ENCODE results near the gene MBD3L4.
"Not testable (repeated sequence)": the region's sequence is repeated elsewhere in the genome, so short reads cannot be mapped to it uniquely, and the experiment has no call there.

MBD3L4 gene

DNA sequence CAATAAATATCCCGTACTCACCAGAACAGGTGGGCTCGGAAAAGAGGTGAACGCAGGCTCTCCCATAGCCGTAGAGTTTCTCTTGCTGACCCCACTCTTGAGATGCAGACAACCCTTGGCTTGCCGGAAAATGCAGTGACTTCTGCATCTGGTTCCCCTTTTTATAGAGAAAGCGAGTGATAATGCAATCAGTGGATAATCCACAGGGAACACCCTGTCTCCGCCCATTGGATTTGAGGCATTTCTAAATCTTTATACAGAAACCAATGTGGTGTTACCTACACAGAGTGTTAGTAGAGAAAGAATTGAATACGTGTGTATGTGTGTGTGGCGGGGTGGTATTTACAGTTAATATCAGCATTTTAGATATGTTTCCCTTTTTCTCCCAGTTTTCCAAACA, at the start of gene MBD3L4:
TSS of gene MBD3L4 (minus strand) at position 101 of the 400 bp plus-strand sequence. CDS start at position 66, 35 bp downstream.
- H3K4me3 ChIP-seq (replicated peaks; ENCODE audit: low read depth, low read length); DNase-seq (ENCODE audit: low read depth): not testable (repeated sequence)

DNA sequence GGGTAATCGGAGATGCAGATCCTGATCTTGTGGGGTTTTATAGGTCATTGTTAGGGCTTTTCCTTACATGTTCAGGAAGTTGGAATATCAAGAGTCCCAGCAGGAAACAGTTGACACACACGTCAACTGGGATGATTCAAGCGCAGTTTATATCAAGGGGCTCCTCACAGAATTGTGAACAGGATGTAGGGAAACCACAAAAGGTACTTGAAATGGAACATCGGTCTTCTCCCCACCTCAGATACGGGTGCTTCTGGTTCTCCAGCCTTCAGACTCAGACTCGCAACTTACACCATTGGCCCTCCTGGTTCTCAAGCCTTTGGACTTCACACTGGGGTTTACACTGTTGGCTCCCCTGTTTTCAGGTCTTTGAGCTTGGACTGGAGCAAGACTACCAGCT, 49.0 kb upstream of the MBD3L4 start:
- TF ChIP-seq, protein P1, sequence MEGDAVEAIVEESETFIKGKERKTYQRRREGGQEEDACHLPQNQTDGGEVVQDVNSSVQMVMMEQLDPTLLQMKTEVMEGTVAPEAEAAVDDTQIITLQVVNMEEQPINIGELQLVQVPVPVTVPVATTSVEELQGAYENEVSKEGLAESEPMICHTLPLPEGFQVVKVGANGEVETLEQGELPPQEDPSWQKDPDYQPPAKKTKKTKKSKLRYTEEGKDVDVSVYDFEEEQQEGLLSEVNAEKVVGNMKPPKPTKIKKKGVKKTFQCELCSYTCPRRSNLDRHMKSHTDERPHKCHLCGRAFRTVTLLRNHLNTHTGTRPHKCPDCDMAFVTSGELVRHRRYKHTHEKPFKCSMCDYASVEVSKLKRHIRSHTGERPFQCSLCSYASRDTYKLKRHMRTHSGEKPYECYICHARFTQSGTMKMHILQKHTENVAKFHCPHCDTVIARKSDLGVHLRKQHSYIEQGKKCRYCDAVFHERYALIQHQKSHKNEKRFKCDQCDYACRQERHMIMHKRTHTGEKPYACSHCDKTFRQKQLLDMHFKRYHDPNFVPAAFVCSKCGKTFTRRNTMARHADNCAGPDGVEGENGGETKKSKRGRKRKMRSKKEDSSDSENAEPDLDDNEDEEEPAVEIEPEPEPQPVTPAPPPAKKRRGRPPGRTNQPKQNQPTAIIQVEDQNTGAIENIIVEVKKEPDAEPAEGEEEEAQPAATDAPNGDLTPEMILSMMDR (IDR thresholded peaks at IDR 0.05; ENCODE audit: low read length, missing control alignments), result no peak

DNA sequence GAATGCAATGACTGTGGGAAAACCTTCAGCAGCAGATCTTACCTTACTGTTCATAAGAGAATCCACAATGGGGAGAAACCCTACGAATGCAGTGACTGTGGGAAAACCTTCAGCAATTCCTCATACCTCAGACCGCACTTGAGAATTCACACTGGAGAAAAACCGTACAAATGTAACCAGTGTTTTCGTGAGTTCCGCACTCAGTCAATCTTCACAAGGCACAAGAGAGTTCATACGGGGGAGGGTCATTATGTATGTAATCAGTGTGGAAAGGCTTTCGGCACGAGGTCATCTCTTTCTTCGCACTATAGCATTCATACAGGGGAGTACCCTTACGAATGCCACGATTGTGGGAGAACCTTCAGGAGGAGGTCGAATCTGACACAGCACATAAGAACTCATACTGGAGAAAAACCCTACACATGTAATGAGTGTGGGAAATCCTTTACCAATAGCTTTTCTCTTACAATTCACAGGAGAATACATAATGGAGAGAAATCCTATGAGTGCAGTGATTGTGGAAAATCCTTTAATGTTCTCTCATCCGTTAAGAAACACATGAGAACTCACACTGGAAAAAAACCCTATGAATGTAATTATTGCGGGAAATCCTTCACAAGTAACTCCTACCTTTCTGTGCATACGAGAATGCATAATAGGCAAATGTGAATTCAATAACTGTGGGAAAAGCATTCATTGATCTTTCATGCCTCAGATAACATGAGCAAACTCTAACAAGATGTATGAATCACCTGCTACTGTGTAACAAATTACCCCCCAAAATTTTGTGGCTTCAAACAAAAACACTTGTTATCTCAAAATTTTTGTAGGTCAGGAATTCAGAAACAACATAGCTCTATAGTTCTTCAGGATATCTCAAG, 43.3 kb upstream of the MBD3L4 start:
- no peak overlapping the region for H3K4me3 ChIP-seq (replicated peaks; ENCODE audit: low read depth, low read length)
- TF ChIP-seq, protein P1 (IDR thresholded peaks at IDR 0.05; ENCODE audit: low read length, missing control alignments), result no peak
- DNase-seq (ENCODE audit: low read depth), result peak; percentile 53

More for the DNA sequence above, 49.0 kb upstream of the MBD3L4 start:
- H3K4me3 ChIP-seq (replicated peaks; ENCODE audit: low read depth, low read length), result no peak overlapping the region
- DNase-seq (ENCODE audit: low read depth), result no peak

DNA sequence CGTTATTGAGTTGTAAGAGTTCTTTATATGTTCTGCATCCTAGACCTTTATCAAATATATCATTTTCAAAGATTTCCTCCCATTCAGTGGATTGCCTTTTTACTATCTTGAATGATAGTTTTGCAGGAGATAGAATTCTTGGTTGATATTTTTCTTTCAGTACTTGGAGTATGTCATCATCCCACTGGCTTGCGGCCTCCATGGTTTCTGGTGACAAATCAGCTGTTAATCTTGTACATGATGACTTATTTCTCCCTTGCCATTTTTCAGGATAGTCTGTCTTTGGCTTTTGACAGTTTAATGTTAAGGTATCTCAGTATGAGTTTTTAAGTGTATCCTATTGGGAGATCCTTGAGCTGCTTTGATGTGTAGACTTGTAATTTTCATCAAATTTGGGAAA, 38.0 kb upstream of the MBD3L4 start:
- no peak for DNase-seq (ENCODE audit: low read depth)
- TF ChIP-seq, protein P1 (IDR thresholded peaks at IDR 0.05; ENCODE audit: low read length, missing control alignments), result no peak
- no peak overlapping the region for H3K4me3 ChIP-seq (replicated peaks; ENCODE audit: low read depth, low read length)

DNA sequence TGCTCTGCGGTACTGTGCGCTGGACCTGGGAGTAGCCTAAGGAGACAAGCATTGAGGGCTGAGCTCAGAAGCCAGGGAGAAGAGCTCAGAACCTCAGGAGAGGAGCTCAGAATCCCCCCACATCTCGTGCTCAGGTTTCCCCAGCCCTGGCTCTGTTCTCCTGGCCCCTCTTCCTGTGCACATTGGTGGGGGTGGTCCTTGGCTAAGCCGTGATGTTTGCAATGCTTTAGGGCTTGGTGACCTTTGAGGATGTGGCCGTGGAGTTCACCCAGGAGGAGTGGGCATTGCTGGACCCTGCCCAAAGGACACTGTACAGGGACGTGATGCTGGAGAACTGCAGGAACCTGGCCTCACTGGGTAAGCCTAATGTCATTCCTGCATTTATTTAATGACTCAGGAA, 36.2 kb upstream of the MBD3L4 start:
- DNase-seq (ENCODE audit: low read depth), result no peak
- H3K4me3 ChIP-seq (replicated peaks; ENCODE audit: low read depth, low read length), result no peak overlapping the region
- TF ChIP-seq, protein P1 (IDR thresholded peaks at IDR 0.05; ENCODE audit: low read length, missing control alignments), result no peak

DNA sequence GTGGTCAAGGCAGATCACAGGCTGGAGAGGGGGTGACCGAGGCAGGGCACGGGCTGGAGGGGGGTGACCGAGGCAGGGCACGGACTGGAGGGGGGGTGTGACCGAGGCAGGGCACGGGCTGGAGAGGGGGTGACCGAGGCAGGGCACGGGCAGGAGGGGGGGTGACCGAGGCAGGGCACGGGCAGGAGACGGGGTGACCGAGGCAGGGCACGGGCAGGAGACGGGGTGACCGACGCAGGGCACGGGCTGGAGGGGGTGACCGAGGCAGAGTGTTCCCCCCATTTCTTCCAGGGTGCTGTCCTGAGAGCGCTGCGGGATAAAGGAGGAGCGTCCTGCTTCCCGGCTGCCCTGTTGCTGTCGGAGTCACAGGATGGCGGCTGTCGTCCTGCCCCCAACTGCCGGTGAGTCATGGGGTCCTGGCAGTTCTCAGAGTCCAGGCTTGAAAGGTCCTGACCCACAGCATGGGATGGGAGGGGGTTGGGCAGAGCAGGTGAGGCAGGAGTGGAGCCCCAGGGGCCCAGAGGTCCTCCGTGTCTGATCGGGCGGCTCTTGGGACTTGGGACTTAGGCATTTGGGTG, 34.8 kb upstream of the MBD3L4 start:
- TF ChIP-seq, protein P1 (IDR thresholded peaks at IDR 0.05; ENCODE audit: low read length, missing control alignments), result no peak
- DNase-seq (ENCODE audit: low read depth), result no peak
- no peak overlapping the region for H3K4me3 ChIP-seq (replicated peaks; ENCODE audit: low read depth, low read length)

DNA sequence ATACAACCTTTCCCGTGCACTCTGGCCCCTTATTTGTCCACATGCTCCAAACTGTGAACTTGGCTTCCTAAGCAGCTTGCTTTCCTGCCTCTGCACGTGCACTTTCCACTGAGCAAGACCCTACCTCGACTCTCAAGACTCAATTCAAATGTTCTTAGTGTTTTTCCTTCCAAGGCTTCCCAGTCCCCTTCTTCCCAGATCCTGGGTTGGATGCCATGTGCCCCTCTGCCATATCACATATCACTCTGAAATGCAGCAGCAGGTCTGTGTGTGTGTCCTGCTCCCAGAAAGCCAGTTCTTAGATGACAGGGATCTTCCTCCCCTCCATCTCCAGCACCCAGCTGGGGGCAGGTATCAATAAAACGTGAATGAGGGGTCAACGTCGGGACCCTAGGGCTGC, 32.6 kb upstream of the MBD3L4 start:
- TF ChIP-seq, protein P1 (IDR thresholded peaks at IDR 0.05; ENCODE audit: low read length, missing control alignments), result no peak
- no peak for DNase-seq (ENCODE audit: low read depth)

More for the DNA sequence above, 32.6 kb upstream of the MBD3L4 start:
- H3K4me3 ChIP-seq (replicated peaks; ENCODE audit: low read depth, low read length), result no peak overlapping the region

Measured in fibroblast of pulmonary artery (primary cell).